NCI-H2196 treated with DMSO at 0.1 percent for 48 hours (cell line): ENCODE results near the gene HES3.

ENCODE experiments used
- DNase-seq: peaks from one replicate; lab custom pipeline; 2025; ENCODE audit not compliant: unreplicated experiment; lab: John Stamatoyannopoulos, UW

Gene HES3, protein sequence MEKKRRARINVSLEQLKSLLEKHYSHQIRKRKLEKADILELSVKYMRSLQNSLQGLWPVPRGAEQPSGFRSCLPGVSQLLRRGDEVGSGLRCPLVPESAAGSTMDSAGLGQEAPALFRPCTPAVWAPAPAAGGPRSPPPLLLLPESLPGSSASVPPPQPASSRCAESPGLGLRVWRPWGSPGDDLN

GRCh38 chr1:6243993-6244392 is at the start of gene HES3:
TSS of gene HES3 (plus strand) at chr1:6244179. CDS start at chr1:6244366, 187 bp downstream.
- no peak for DNase-seq

- no peak for DNase-seq
These were observed 46.1 kb upstream of the HES3 start for GRCh38 chr1:6197746-6198427.

- no peak for DNase-seq
These were observed 45.2 kb upstream of the HES3 start for GRCh38 chr1:6198646-6199297.

DNA sequence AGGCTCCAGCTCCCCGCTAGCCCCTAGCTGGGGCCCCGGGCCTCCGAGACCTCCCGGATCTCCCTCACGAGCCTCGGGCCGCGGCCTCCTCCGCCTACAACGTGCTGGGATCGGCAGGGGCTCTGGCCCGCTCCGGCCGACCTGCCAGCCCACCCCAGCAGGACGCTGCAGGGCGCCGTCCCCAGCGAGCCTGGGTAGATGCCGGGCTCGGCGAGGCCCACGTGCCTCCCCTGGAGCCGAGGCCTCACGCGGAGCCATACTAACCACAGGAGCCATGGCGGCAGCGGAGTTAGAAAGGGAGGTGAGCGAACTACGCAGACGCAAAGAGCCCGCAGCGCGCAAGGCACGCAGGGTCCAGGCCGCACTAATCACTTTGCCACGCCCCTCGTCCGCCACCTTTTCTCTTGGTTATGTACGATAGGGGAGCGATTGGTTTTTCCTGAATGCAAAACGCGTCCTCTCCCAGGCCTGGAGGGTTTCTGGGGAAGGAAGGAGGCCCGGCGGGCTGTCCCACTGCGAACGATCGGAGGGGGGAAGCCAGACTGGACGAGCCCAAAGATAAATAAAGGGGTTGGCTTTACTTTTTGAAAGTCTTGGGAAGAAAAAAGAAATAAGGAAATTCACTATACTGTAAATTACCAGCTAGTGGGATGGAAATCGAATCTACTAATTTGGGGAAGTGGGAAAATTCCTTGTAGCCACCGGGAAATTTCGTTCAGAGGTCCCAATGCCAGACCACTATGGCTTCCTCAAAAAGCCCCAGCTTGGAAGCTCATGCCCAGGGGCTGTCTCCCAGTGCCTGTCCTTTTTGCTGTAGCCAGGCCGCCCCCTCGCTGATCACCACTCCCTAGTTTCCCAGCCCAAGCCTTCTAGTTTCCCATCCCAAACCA is 44.4 kb upstream of the HES3 start, which contains the start of gene RPL22:
RPL22 (minus strand) TSS at position 298 of the 890 bp plus-strand sequence; CDS start at position 276, 22 bp downstream.
- peak; percentile 98 for DNase-seq

DNA sequence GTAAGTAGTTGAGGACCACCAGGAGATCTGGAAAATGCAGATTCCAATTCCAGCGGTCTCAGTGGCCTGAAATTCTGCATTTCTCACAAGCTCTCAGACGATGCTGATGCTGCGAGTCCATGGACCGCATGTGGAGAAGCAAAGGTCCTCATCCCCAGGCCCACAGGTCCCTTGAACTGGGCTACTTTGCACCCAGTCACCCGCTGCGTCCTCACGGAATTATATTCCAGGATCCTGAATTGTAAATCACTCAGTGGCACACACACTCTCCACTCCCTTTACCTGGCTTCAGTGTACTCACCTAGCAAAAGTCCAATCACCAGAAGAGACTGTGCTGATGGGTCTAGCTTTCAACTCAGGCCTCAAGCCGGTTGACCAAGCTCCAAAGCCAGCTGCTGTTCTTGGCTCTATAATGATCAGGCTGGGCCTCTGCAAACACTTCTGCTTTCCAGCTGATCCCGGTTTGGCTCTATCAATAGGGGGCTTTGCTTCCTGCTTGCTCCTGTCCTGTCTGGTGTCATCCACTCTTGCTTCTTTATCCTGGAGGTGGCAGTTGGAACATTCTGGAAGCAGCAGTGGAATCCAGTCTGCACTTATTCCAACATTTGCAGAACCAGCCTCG is 43.7 kb upstream of the HES3 start:
- DNase-seq = no peak

DNA sequence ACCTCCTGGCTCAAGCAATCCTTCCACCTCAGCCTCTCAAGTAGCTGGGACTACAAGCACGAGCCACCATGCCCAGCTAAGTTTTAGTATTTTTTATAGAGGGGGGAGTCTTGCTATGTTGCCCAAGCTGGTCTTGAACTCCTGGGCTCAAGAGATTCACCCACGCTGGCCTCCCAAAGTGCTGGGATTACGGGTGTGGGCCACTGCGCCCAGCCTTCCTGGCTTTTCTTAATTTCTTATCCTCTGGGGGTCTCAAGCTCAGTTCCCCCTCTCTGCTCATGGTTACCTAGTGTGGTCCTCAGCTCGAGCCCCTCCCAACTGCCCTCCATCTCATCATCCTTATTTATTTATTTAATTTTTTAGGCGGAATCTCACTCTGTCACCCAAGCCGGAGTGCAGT is 41.7 kb upstream of the HES3 start:
- no peak for DNase-seq

GRCh38 chr1:6205849-6206519 is 38.0 kb upstream of the HES3 start, which contains the start of gene RNF207:
TSS of gene RNF207 (plus strand) at chr1:6206119. CDS start at chr1:6206536, 417 bp downstream.
- DNase-seq = no peak

GRCh38 chr1:6206520-6206855 is 37.5 kb upstream of the HES3 start:
- DNase-seq = no peak

GRCh38 chr1:6207075-6207885 is 36.7 kb upstream of the HES3 start:
- DNase-seq = no peak

- DNase-seq = no peak
These were observed 36.1 kb upstream of the HES3 start for GRCh38 chr1:6207921-6208320.

DNA sequence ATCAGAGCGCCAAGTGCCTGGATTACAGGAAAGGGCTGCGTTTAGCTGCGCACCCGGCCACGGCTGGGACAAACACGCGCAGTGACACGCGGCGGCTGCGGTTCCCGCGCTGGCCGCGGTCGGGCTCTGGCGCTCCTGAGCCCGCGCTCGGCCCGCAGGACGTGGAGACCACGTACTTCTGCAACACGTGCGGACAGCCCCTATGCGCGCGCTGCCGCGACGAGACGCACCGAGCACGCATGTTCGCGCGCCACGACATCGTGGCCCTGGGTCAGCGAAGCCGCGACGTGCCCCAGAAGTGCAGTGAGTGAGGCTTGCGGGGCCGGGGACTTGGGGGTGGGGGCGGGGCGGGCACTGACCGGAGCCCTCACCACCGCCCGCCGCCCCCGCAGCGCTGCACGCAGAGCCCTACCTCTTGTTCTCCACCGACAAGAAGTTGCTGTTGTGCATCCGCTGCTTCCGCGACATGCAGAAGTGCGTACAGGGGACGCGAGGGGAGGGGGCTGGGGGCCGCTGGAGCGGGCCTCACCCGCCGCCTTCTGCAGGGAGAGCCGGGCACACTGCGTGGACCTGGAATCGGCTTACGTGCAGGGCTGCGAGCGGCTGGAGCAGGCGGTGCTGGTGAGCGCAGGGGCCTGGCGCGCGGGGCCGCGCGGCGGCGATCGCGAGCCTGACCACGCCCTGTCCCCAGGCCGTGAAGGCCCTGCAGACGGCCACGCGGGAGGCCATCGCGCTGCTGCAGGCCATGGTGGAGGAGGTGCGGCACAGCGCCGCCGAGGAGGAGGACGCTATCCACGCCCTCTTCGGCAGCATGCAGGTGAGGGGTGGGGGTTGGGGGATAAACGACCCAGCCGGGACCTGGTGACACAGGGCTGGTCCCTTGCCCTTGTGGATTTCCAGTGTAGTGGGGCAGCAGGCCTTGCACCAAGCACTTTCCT is 35.0 kb upstream of the HES3 start:
- no peak for DNase-seq

- no peak for DNase-seq
These were observed 34.1 kb upstream of the HES3 start for GRCh38 chr1:6209661-6210580.

- DNase-seq = no peak
These were observed 33.2 kb upstream of the HES3 start for GRCh38 chr1:6210591-6211355.

DNA sequence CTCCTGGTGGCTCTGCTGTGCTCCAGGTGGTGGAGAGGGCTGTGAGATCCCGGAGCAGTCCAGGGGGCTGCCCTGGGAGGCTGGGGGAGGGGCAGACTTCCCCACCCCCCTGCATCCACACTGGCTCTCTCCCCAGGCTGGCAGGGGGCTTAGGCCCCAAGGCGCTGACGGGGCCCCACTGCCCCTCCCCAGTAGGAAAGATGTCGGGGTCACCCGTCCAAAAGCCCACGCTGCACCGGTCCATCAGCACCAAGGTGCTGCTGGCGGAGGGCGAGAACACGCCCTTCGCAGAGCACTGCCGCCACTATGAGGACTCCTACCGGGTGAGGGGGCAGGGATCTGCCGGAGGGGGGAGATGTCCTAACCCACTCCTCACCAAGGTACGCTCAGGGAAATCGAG is 32.2 kb upstream of the HES3 start:
- no peak for DNase-seq

- no peak for DNase-seq
These were observed 31.6 kb upstream of the HES3 start for GRCh38 chr1:6212193-6212959.
